ENCODE data around the gene CDC37.

CDC37 gene

GRCh38 chr19:10346509-10346908, 56.8 kb downstream of the CDC37 start:
- Histone ChIP-seq H3K14ac (ENCODE audit: low read length) (no peak overlapping the region), H3K18ac (ENCODE audit: low read length) (no peak overlapping the region), H2AFZ (ENCODE audit: low read length) (no peak overlapping the region), H3K4me3 (ENCODE audit: low read length in 2 of 2) (no peak overlapping the region), H3K27me3 (ENCODE audit: control insufficient read depth in 3 of 3, insufficient read depth in 3 of 3, low read depth in 1 of 3, low read length in 3 of 3) (no peaks in the 10 kb centered on the region), H3K79me1 (ENCODE audit: low read depth, low read length) (no peaks in the 10 kb centered on the region), H2BK120ac (ENCODE audit: low read depth, low read length) (no peak overlapping the region), H2BK5ac (ENCODE audit: low read length) (no peak overlapping the region), H3K23ac (ENCODE audit: low read depth, low read length, poor library complexity) (no peak overlapping the region), H2AK5ac (ENCODE audit: low read depth, low read length) (no peak overlapping the region), H3K4me1 (ENCODE audit: control insufficient read depth in 2 of 2, insufficient read depth in 1 of 2, low read depth in 1 of 2, low read length in 2 of 2) (no peaks in the 10 kb centered on the region), H4K91ac (ENCODE audit: low read depth, low read length, poor library complexity) (no peak overlapping the region), H3K4ac (ENCODE audit: low read length) (no peak overlapping the region), H4K8ac (ENCODE audit: low read depth, low read length) (no peak overlapping the region), H3K9me3 (replicated peaks in 1 of 2; ENCODE audit: control insufficient read depth in 2 of 2, insufficient read depth in 1 of 2, low read depth in 1 of 2, low read length in 2 of 2) (no peaks in the 10 kb centered on the region), H3K4me2 (ENCODE audit: insufficient read depth, low read length, poor library complexity, severe bottlenecking) (no peak overlapping the region), H3K27ac (replicated peaks; ENCODE audit: low read length) (no peak overlapping the region), H2BK15ac (ENCODE audit: low read length) (no peak overlapping the region), H2BK12ac (ENCODE audit: low read length) (no peak overlapping the region), H3K36me3 (replicated peaks in 1 of 2; ENCODE audit: control insufficient read depth in 2 of 2, insufficient read depth in 2 of 2, low read length in 2 of 2) (peaks cover 0 to 16% of the 10 kb centered on the region in 2 donors), H3K9ac (ENCODE audit: low read depth, low read length, poor library complexity) (no peak overlapping the region)
- no CpG with 5 or more reads among the region's 10 CpGs for WGBS, 2 donors (ENCODE audit: extremely low coverage in 2 of 2, insufficient read length in 2 of 2, insufficient replicate concordance in 1 of 2)
- DNase-seq (ENCODE audit: low spot score), result no peak

- no peak overlapping the region for H2BK120ac ChIP-seq (ENCODE audit: low read depth, low read length)
- no peak for DNase-seq (ENCODE audit: low spot score)
Observed at GRCh38 chr19:10344780-10345179, 58.6 kb downstream of the CDC37 start.

GRCh38 chr19:10343495-10343894, 59.8 kb downstream of the CDC37 start:
- no peak overlapping the region for H3K4ac ChIP-seq (ENCODE audit: low read length)
- no peaks in the 10 kb centered on the region for H3K79me1 ChIP-seq (ENCODE audit: low read depth, low read length)

More at GRCh38 chr19:10344780-10345179, 58.6 kb downstream of the CDC37 start:
- Histone ChIP-seq H4K91ac (ENCODE audit: low read depth, low read length, poor library complexity) (no peak overlapping the region), H2BK15ac (ENCODE audit: low read length) (no peak overlapping the region), H3K4me1 (ENCODE audit: control insufficient read depth in 2 of 2, insufficient read depth in 1 of 2, low read depth in 1 of 2, low read length in 2 of 2) (no peaks in the 10 kb centered on the region), H3K79me1 (ENCODE audit: low read depth, low read length) (no peaks in the 10 kb centered on the region), H3K27me3 (ENCODE audit: control insufficient read depth in 3 of 3, insufficient read depth in 3 of 3, low read depth in 1 of 3, low read length in 3 of 3) (no peaks in the 10 kb centered on the region), H3K9ac (ENCODE audit: low read depth, low read length, poor library complexity) (no peak overlapping the region), H3K4me2 (ENCODE audit: insufficient read depth, low read length, poor library complexity, severe bottlenecking) (no peak overlapping the region), H2BK5ac (ENCODE audit: low read length) (no peak overlapping the region), H3K4ac (ENCODE audit: low read length) (no peak overlapping the region), H3K36me3 (replicated peaks in 1 of 2; ENCODE audit: control insufficient read depth in 2 of 2, insufficient read depth in 2 of 2, low read length in 2 of 2) (peaks cover 0 to 1% of the 10 kb centered on the region in 2 donors), H3K18ac (ENCODE audit: low read length) (no peak overlapping the region), H2AFZ (ENCODE audit: low read length) (no peak overlapping the region), H2AK5ac (ENCODE audit: low read depth, low read length) (no peak overlapping the region), H3K27ac (replicated peaks; ENCODE audit: low read length) (no peak overlapping the region), H4K8ac (ENCODE audit: low read depth, low read length) (no peak overlapping the region), H2BK12ac (ENCODE audit: low read length) (no peak overlapping the region), H3K9me3 (replicated peaks in 1 of 2; ENCODE audit: control insufficient read depth in 2 of 2, insufficient read depth in 1 of 2, low read depth in 1 of 2, low read length in 2 of 2) (no peaks in the 10 kb centered on the region), H3K23ac (ENCODE audit: low read depth, low read length, poor library complexity) (no peak overlapping the region), H3K4me3 (ENCODE audit: low read length in 2 of 2) (no peak overlapping the region), H3K14ac (ENCODE audit: low read length) (no peak overlapping the region)
- WGBS, 2 donors (ENCODE audit: extremely low coverage in 2 of 2, insufficient read length in 2 of 2, insufficient replicate concordance in 1 of 2), result no CpG with 5 or more reads among the region's 10 CpGs

More at GRCh38 chr19:10343495-10343894, 59.8 kb downstream of the CDC37 start:
- Histone ChIP-seq H3K4me1 (ENCODE audit: control insufficient read depth in 2 of 2, insufficient read depth in 1 of 2, low read depth in 1 of 2, low read length in 2 of 2) (no peaks in the 10 kb centered on the region), H3K18ac (ENCODE audit: low read length) (no peak overlapping the region), H2BK120ac (ENCODE audit: low read depth, low read length) (no peak overlapping the region), H3K36me3 (replicated peaks in 1 of 2; ENCODE audit: control insufficient read depth in 2 of 2, insufficient read depth in 2 of 2, low read length in 2 of 2) (no peaks in the 10 kb centered on the region), H3K27me3 (ENCODE audit: control insufficient read depth in 3 of 3, insufficient read depth in 3 of 3, low read depth in 1 of 3, low read length in 3 of 3) (no peaks in the 10 kb centered on the region), H2BK5ac (ENCODE audit: low read length) (no peak overlapping the region), H3K14ac (ENCODE audit: low read length) (no peak overlapping the region), H3K4me3 (ENCODE audit: low read length in 2 of 2) (no peak overlapping the region), H2AK5ac (ENCODE audit: low read depth, low read length) (no peak overlapping the region), H3K27ac (replicated peaks; ENCODE audit: low read length) (no peak overlapping the region), H2BK15ac (ENCODE audit: low read length) (no peak overlapping the region), H3K9me3 (replicated peaks in 1 of 2; ENCODE audit: control insufficient read depth in 2 of 2, insufficient read depth in 1 of 2, low read depth in 1 of 2, low read length in 2 of 2) (no peaks in the 10 kb centered on the region), H4K91ac (ENCODE audit: low read depth, low read length, poor library complexity) (no peak overlapping the region), H3K23ac (ENCODE audit: low read depth, low read length, poor library complexity) (no peak overlapping the region), H2AFZ (ENCODE audit: low read length) (no peak overlapping the region), H4K8ac (ENCODE audit: low read depth, low read length) (no peak overlapping the region), H2BK12ac (ENCODE audit: low read length) (no peak overlapping the region), H3K9ac (ENCODE audit: low read depth, low read length, poor library complexity) (no peak overlapping the region), H3K4me2 (ENCODE audit: insufficient read depth, low read length, poor library complexity, severe bottlenecking) (no peak overlapping the region)
- no peak for DNase-seq (ENCODE audit: low spot score)
- WGBS, 2 donors (ENCODE audit: extremely low coverage in 2 of 2, insufficient read length in 2 of 2, insufficient replicate concordance in 1 of 2), result no CpG with 5 or more reads among the region's 2 CpGs

Measured in neuronal stem cell (in vitro differentiated cells).